K562 (cell line): ENCODE data around the gene ATP10B. TPM values are rescaled to one million over a fixed set of nuclear protein-coding genes. Genes with fewer than 3 reads are reported as not detected.

ENCODE experiments used
- ATAC-seq: fragments of 200-7000 bp; cut with Tn5 transposase; 3 replicates; pipeline ENCODE4 v1.9.1; 2020; ENCODE audit warnings: moderate library complexity
- Bru-seq: library from RNA; stranded (reverse); fragments of 400-500 nt; gene quantifications from one replicate; lab custom pipeline; 2021; lab: Mats Ljungman, UMichigan
- BruChase-seq, 2 experiments: library from RNA; stranded (reverse); fragments of 400-500 nt; gene quantifications; one replicate each; lab custom pipeline; 2021; lab: Mats Ljungman, UMichigan
- BruUV-seq: library from RNA; stranded (reverse); fragments of 400-500 nt; replicated peaks from 2 replicates; lab custom pipeline; 2021; lab: Mats Ljungman, UMichigan
- CTCF ChIA-PET: fragments of 300-600 bp; formaldehyde crosslinking; extraction: SDS; loops from one replicate; lab custom pipeline; 2021; ENCODE audit warnings: low intra/inter-chr PET ratio; lab: Yijun Ruan, JAX
- POLR2A ChIA-PET: fragments of 300-600, 350-650 bp; sonication (Branson Sonifier 250); formaldehyde crosslinking; extraction: SDS; loops from one replicate; lab custom pipeline; 2021; ENCODE audit warnings: antibody characterized with exemption, inconsistent platforms; lab: Yijun Ruan, JAX
- DNase-seq, 4 experiments: peaks; one replicate each; pipeline versions ENCODE4 v3.0.0 to v3.0.0-alpha.2; 2011 to 2018; ENCODE audit warnings: low spot score in 3 of 4, mixed read lengths in 3 of 4; ENCODE audit errors: extremely low read depth in 1 of 4
- FAIRE-seq: peaks from 2 replicates; lab custom pipeline; 2011; peaks lifted over from hg19 to GRCh38; lab: Jason Lieb, UNC
- H2AFZ ChIP-seq: 2 replicates; pipeline ENCODE4 v1.6.0; 2011; ENCODE audit warnings: low read depth, low read length, control low read depth, inconsistent platforms
- H3K27ac ChIP-seq: fragments of 200-600 bp; 3 replicates; pipeline ENCODE4 v1.8.0; 2011; ENCODE audit warnings: low read depth, mild to moderate bottlenecking, control low read depth, inconsistent platforms, low read length, moderate library complexity, mixed read lengths; ENCODE audit errors: extremely low read depth
- H3K27me3 ChIP-seq, 2 experiments: fragments of 300-600 bp in 1 of 2; 2 replicates in 1 of 2; 3 replicates in 1 of 2; pipeline versions ENCODE4 v1.6.0 to v1.8.0; 2011; ENCODE audit warnings: inconsistent platforms in 2 of 2, low read length in 2 of 2, mild to moderate bottlenecking in 1 of 2, mixed read lengths in 1 of 2, moderate library complexity in 1 of 2; ENCODE audit not compliant: control insufficient read depth in 2 of 2, insufficient read depth in 2 of 2
- H3K36me3 ChIP-seq: fragments of 300-600 bp; 3 replicates; pipeline ENCODE4 v1.8.0; 2011; ENCODE audit warnings: mild to moderate bottlenecking, low read length, inconsistent platforms; ENCODE audit not compliant: control insufficient read depth, insufficient read depth
- H3K4me1 ChIP-seq, 2 experiments: fragments of 200-600 bp in 1 of 2; replicated peaks in 1 of 2; 2 replicates in 1 of 2; 3 replicates in 1 of 2; pipeline versions ENCODE4 v1.5.1 to v1.8.0; 2011; ENCODE audit warnings: inconsistent platforms in 2 of 2, low read length in 2 of 2, mild to moderate bottlenecking in 1 of 2, mixed read lengths in 1 of 2, moderate library complexity in 1 of 2; ENCODE audit not compliant: control insufficient read depth in 2 of 2, insufficient read depth in 2 of 2
- H3K4me2 ChIP-seq: 2 replicates; pipeline ENCODE4 v1.6.1; 2011; ENCODE audit warnings: low read length, control low read depth, inconsistent platforms, mixed read lengths; ENCODE audit not compliant: insufficient read depth
- H3K4me3 ChIP-seq: fragments of 200-600 bp; sonication (generic), shearing (Covaris generic); 2 replicates; pipeline ENCODE4 v1.5.1; 2016; ENCODE audit warnings: control low read depth, inconsistent platforms
- H3K79me2 ChIP-seq: fragments of 200-600 bp; 3 replicates; pipeline ENCODE4 v1.8.0; 2011; ENCODE audit warnings: low read length, inconsistent platforms; ENCODE audit not compliant: control insufficient read depth, insufficient read depth
- H3K9ac ChIP-seq, 2 experiments: 2 replicates each; pipeline versions ENCODE4 v1.6.0 to v1.6.1; 2011; ENCODE audit warnings: low read depth in 2 of 2, low read length in 2 of 2, control low read depth in 1 of 2, inconsistent platforms in 1 of 2, mild to moderate bottlenecking in 1 of 2, mixed read lengths in 1 of 2; ENCODE audit not compliant: insufficient read depth in 1 of 2
- H3K9me1 ChIP-seq: one replicate; pipeline ENCODE4 v1.6.0; 2011; ENCODE audit warnings: inconsistent platforms, mild to moderate bottlenecking, low read length, moderate library complexity; ENCODE audit not compliant: control insufficient read depth, insufficient read depth
- H3K9me3 ChIP-seq: replicated peaks from 2 replicates; pipeline ENCODE4 v1.5.1; 2011; ENCODE audit warnings: low read depth, low read length, inconsistent platforms; ENCODE audit not compliant: control insufficient read depth, insufficient read depth
- H4K20me1 ChIP-seq: replicated peaks from 2 replicates; pipeline ENCODE4 v1.6.1; 2011; ENCODE audit warnings: low read length, inconsistent platforms, mixed read lengths; ENCODE audit not compliant: control insufficient read depth, insufficient read depth
- ATF6 ChIP-seq: sonication (generic); formaldehyde crosslinking; IDR thresholded peaks from 2 replicates; pipeline ENCODE4 v1.4.0; 2020; ENCODE audit warnings: mild to moderate bottlenecking, missing genetic modification reagents
- CTCFL ChIP-seq: IDR thresholded peaks from 2 replicates; pipeline ENCODE4 v1.6.1; 2011; ENCODE audit warnings: borderline replicate concordance, low read depth, mild to moderate bottlenecking, moderate library complexity, low read length; ENCODE audit not compliant: insufficient read depth, poor library complexity, severe bottlenecking
- HEY1 ChIP-seq: fragments of 250-450 bp; sonication (Bioruptor Pico); IDR thresholded peaks from 2 replicates; pipeline ENCODE4 v1.5.0; 2020; ENCODE audit warnings: mild to moderate bottlenecking, moderate library complexity, borderline replicate concordance
- IFI16 ChIP-seq: fragments of 250-450 bp; sonication (Bioruptor Pico); IDR thresholded peaks from 2 replicates; pipeline ENCODE4 v2.1.2; 2022; ENCODE audit warnings: mild to moderate bottlenecking, inconsistent platforms
- MAFF ChIP-seq: IDR thresholded peaks from 2 replicates; pipeline ENCODE4 v1.6.1; 2012; ENCODE audit warnings: low read length, improper control_type of control experiment
- MTA2 ChIP-seq: fragments of 450-650 bp; IDR thresholded peaks from 2 replicates; pipeline ENCODE4 v1.6.1; 2016; ENCODE audit warnings: low read depth
- MTF1 ChIP-seq: fragments of 250-450 bp; sonication (Bioruptor Pico); IDR thresholded peaks from 2 replicates; pipeline ENCODE4 v1.9.0; 2021; ENCODE audit warnings: moderate library complexity, mild to moderate bottlenecking, inconsistent platforms, borderline replicate concordance
- SPI1 ChIP-seq: IDR thresholded peaks from 2 replicates; pipeline ENCODE4 v1.6.1; 2011; ENCODE audit warnings: low read depth, low read length, control low read depth, borderline replicate concordance
- ZBED1 ChIP-seq: IDR thresholded peaks from 2 replicates; pipeline ENCODE4 v1.6.1; 2014
- WGBS: fragments of 100-300 bp; shearing (Covaris generic); methylation state at CpG from one replicate; pipeline ENCODE4 v1.1.6; 2016; ENCODE audit warnings: low coverage, mixed read lengths; ENCODE audit not compliant: insufficient coverage; ENCODE audit errors: missing lambda C conversion rate; 5-methylcytosine and 5-hydroxymethylcytosine counted together
- in situ Hi-C: fragments of 300-500 bp; cut with MboI; formaldehyde crosslinking; loops from 4 replicates; pipeline ENCODE4 v1.15.0; 2018; ENCODE audit warnings: inconsistent platforms, mixed read lengths
- intact Hi-C: fragments of 100-400 bp; cut with micrococcal nuclease; formaldehyde crosslinking; loops from 2 replicates; pipeline ENCODE4 v1.14.2; 2022
- long read RNA-seq, 3 experiments: library from polyadenylated mRNA in 2 of 3; library from RNA in 1 of 3; unstranded in 2 of 3; stranded (forward) in 1 of 3; transcript quantifications; one replicate each; pipeline ENCODE4 v2.0.0, GENCODE V29; 2019 to 2022
- polyA minus RNA-seq, 3 experiments: library from RNA; depleted of rRNA, polyadenylated mRNA; stranded (reverse); fragments of >200 nt; gene quantifications; 2 replicates each; pipeline ENCODE4 v1.2.3, GENCODE V29; 2011
- polyA plus RNA-seq, 8 experiments: library from polyadenylated mRNA; depleted of rRNA in 4 of 8; stranded (reverse) in 5 of 8; unstranded in 3 of 8; fragments of >200 nt; fragmentation: Nextera tagmentation in 2 of 8; fragmentation: Illumina TruSeq in 1 of 8; extraction: Ambion mirVana in 2 of 8; extraction: Trizol in 1 of 8; gene quantifications; 2 replicates each; pipeline versions ENCODE4 v1.2.1 to v1.2.3, GENCODE V29; 2011 to 2014; ENCODE audit warnings: inconsistent platforms in 1 of 8, missing spikeins in 1 of 8
- total RNA-seq, 7 experiments: library from RNA; depleted of rRNA in 6 of 7; stranded (reverse); fragments of >200 nt in 6 of 7; fragmentation: Illumina TruSeq in 2 of 7; extraction: Trizol in 2 of 7; gene quantifications; 2 replicates each; pipeline versions ENCODE4 v1.2.1 to v1.2.3, GENCODE V29; 2011 to 2021; ENCODE audit warnings: low replicate concordance in 1 of 7

The ATP10B gene
- not detected in 2 replicates for total RNA-seq (2011; cell fraction: chromatin; rRNA removed; ENCODE audit: low replicate concordance)
- not detected in 2 replicates for total RNA-seq (2011; cell fraction: nucleolus; rRNA removed)
- not detected in 2 replicates for total RNA-seq (2011; cell fraction: nucleoplasm; rRNA removed)
- total RNA-seq (2014; rRNA removed) (not detected in 2 replicates), total RNA-seq (2014; rRNA removed; fragmentation: Illumina TruSeq; extraction: Trizol) (not detected in 2 replicates), total RNA-seq (2015; rRNA removed; fragmentation: Illumina TruSeq; extraction: Trizol) (not detected in 2 replicates), total RNA-seq (2021) (0.04 and 0.07 TPM in 2 replicates), polyA plus RNA-seq (2011; rRNA removed) (not detected in 2 replicates), polyA plus RNA-seq (2014; fragmentation: Illumina TruSeq; extraction: Trizol) (not detected in 2 replicates), polyA plus RNA-seq (2014; fragmentation: Nextera tagmentation; extraction: Ambion mirVana) (not detected), polyA plus RNA-seq (2014; rRNA removed) (not detected in 2 replicates), polyA minus RNA-seq (2011; rRNA and poly(A)+ RNA removed) (not detected in 2 replicates), Bru-seq, nascent RNA (not detected), BruChase-seq, experiment 1, labeled RNA remaining after a 2-hour chase (not detected), BruChase-seq, experiment 2, labeled RNA remaining after a 6-hour chase (not detected)
- polyA plus RNA-seq (2011; cell fraction: cytosol; rRNA removed), result not detected in 2 replicates
- not detected in 2 replicates for polyA plus RNA-seq (2011; cell fraction: nucleus; rRNA removed)
- not detected in 2 replicates for polyA plus RNA-seq (2012)
- not detected in 2 replicates for polyA minus RNA-seq (2011; cell fraction: cytosol; rRNA and poly(A)+ RNA removed)
- polyA minus RNA-seq (2011; cell fraction: nucleus; rRNA and poly(A)+ RNA removed), result not detected in 2 replicates
- long read RNA-seq, experiment 1, result 0 reads
- long read RNA-seq, experiment 2, result 0 reads
- long read RNA-seq, experiment 3, result 0 reads

GRCh38 chr5:160852049-160852448 is at the start of gene ATP10B:
ATP10B (minus strand) TSS chr5:160852211; CDS start chr5:160688074, 164,137 bp downstream.
- no peak for FAIRE-seq
- no peaks in the 10 kb centered on the region for H3K27me3 ChIP-seq
- no peak within 1 kb of the TSS for H3K4me3 ChIP-seq
- no peak within 1 kb of the TSS for H3K27ac ChIP-seq
- H3K9ac ChIP-seq, result no peak within 1 kb of the TSS
- CTCF ChIA-PET, result no interaction called here
- no peaks in the 10 kb centered on the region for H3K9me3 ChIP-seq
- no peak for DNase-seq
- no peaks in the 10 kb centered on the region for H3K9me1 ChIP-seq
- intact Hi-C loops, result no loop called here
- H4K20me1 ChIP-seq, result no peaks in the 10 kb centered on the region
- 2% methylated on average over 4 of the region's 4 CpGs for WGBS
- TF ChIP-seq MTF1 (CRISPR knock-in tag), result no peak
- no peak for TF ChIP-seq IFI16 (CRISPR knock-in tag)
- no peak for TF ChIP-seq SPI1
- TF ChIP-seq MAFF, result no peak
- TF ChIP-seq CTCFL, result no peak
- TF ChIP-seq ATF6, result no peak
- TF ChIP-seq HEY1, result no peak
- TF ChIP-seq MTA2, result no peak
- no peak for TF ChIP-seq ZBED1
- no peak for ATAC-seq
- no peak within 1 kb of the TSS for H3K4me2 ChIP-seq
- H3K36me3 ChIP-seq, result no peaks in the 10 kb centered on the region
- POLR2A ChIA-PET, result no interaction called here
- BruUV-seq, result no TSS peak
- H2AFZ ChIP-seq, result no peak within 1 kb of the TSS
- H3K4me1 ChIP-seq, result no peaks in the 10 kb centered on the region
- in situ Hi-C loops, result no loop called here
- no peaks in the 10 kb centered on the region for H3K79me2 ChIP-seq
